ENCODE measurements around the gene INSR.

The INSR gene

GRCh38 chr19:7236153-7236552, 58.1 kb downstream of the INSR start:
- no peaks in the 10 kb centered on the region for H3K27me3 ChIP-seq (ENCODE audit: low read depth, low read length)
- 0 out of 2 replicates have a peak, but pooled peaks cover 2% of the 10 kb centered on the region for H3K9me3 ChIP-seq (ENCODE audit: insufficient read depth, low read length)
- no peak overlapping the region for H2AFZ ChIP-seq (ENCODE audit: low read depth, low read length)
- H3K79me2 ChIP-seq (ENCODE audit: low read length): no peaks in the 10 kb centered on the region
- no peak overlapping the region for H3K27ac ChIP-seq (ENCODE audit: low read length)
- no peak overlapping the region for H3K4me2 ChIP-seq (ENCODE audit: low read length)
- TF ChIP-seq CTCF (IDR thresholded peaks at IDR 0.05; ENCODE audit: low read depth, low read length) (no peak), EZH2phosphoT487 (IDR thresholded peaks at IDR 0.05; ENCODE audit: low read depth) (no peak)
- H4K20me1 ChIP-seq (ENCODE audit: insufficient read depth, low read length): no peaks in the 10 kb centered on the region
- no peak overlapping the region for H3K9ac ChIP-seq (ENCODE audit: low read length)
- H3K36me3 ChIP-seq (replicated peaks; ENCODE audit: low read depth, low read length): no peaks in the 10 kb centered on the region
- no peaks in the 10 kb centered on the region for H3K4me1 ChIP-seq (ENCODE audit: low read length)
- H3K4me3 ChIP-seq (ENCODE audit: low read length): no peak overlapping the region

DNA sequence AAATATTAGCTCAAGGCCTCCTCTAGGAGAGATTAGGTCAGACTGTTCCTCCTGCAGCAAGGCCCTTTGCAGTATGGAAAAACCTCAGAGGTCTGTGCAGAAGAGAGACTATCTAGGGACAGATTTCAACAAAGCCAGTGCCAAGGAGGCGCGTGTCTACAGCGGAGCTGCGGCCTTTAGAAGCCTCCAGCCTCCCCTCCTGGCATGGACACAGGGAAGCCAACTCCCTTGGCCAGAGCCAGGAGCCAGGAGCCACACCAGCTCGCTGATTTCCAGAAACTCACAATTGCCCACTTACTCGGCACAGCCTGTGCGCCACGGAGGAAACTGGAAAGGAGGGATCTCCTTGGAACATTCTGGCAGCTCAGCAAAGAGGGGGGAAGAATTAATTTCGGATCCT, 63.4 kb downstream of the INSR start:
- TF ChIP-seq EZH2phosphoT487 (IDR thresholded peaks at IDR 0.05; ENCODE audit: low read depth) (no peak), CTCF (IDR thresholded peaks at IDR 0.05; ENCODE audit: low read depth, low read length) (no peak)
- Histone ChIP-seq H2AFZ (ENCODE audit: low read depth, low read length) (no peak overlapping the region), H3K27ac (ENCODE audit: low read length) (no peak overlapping the region), H3K4me3 (ENCODE audit: low read length) (no peak overlapping the region), H3K9ac (ENCODE audit: low read length) (no peak overlapping the region), H3K27me3 (ENCODE audit: low read depth, low read length) (no peaks in the 10 kb centered on the region), H3K36me3 (replicated peaks; ENCODE audit: low read depth, low read length) (no peaks in the 10 kb centered on the region), H4K20me1 (ENCODE audit: insufficient read depth, low read length) (no peaks in the 10 kb centered on the region), H3K79me2 (ENCODE audit: low read length) (no peaks in the 10 kb centered on the region), H3K9me3 (ENCODE audit: insufficient read depth, low read length) (no peaks in the 10 kb centered on the region), H3K4me2 (ENCODE audit: low read length) (no peak overlapping the region), H3K4me1 (ENCODE audit: low read length) (no peaks in the 10 kb centered on the region)

GRCh38 chr19:7229735-7230134, 64.5 kb downstream of the INSR start:
- Histone ChIP-seq H3K9ac (ENCODE audit: low read length) (no peak overlapping the region), H3K27ac (ENCODE audit: low read length) (no peak overlapping the region), H3K4me3 (ENCODE audit: low read length) (no peak overlapping the region), H3K36me3 (replicated peaks; ENCODE audit: low read depth, low read length) (no peaks in the 10 kb centered on the region), H3K4me1 (ENCODE audit: low read length) (no peaks in the 10 kb centered on the region), H3K4me2 (ENCODE audit: low read length) (no peak overlapping the region), H2AFZ (ENCODE audit: low read depth, low read length) (no peak overlapping the region), H3K9me3 (ENCODE audit: insufficient read depth, low read length) (no peaks in the 10 kb centered on the region), H3K79me2 (ENCODE audit: low read length) (no peaks in the 10 kb centered on the region), H3K27me3 (ENCODE audit: low read depth, low read length) (no peaks in the 10 kb centered on the region), H4K20me1 (ENCODE audit: insufficient read depth, low read length) (no peaks in the 10 kb centered on the region)
- TF ChIP-seq EZH2phosphoT487 (IDR thresholded peaks at IDR 0.05; ENCODE audit: low read depth) (no peak), CTCF (IDR thresholded peaks at IDR 0.05; ENCODE audit: low read depth, low read length) (no peak)

GRCh38 chr19:7228935-7229541, 65.2 kb downstream of the INSR start:
- no peak overlapping the region for H2AFZ ChIP-seq (ENCODE audit: low read depth, low read length)
- H3K36me3 ChIP-seq (replicated peaks; ENCODE audit: low read depth, low read length): no peaks in the 10 kb centered on the region
- H4K20me1 ChIP-seq (ENCODE audit: insufficient read depth, low read length): no peaks in the 10 kb centered on the region
- H3K4me1 ChIP-seq (ENCODE audit: low read length): no peaks in the 10 kb centered on the region
- H3K4me3 ChIP-seq (ENCODE audit: low read length): no peak overlapping the region
- no peak overlapping the region for H3K27ac ChIP-seq (ENCODE audit: low read length)
- H3K79me2 ChIP-seq (ENCODE audit: low read length): no peaks in the 10 kb centered on the region
- no peaks in the 10 kb centered on the region for H3K27me3 ChIP-seq (ENCODE audit: low read depth, low read length)
- no peak overlapping the region for H3K4me2 ChIP-seq (ENCODE audit: low read length)
- no peak for TF ChIP-seq CTCF (IDR thresholded peaks at IDR 0.05; ENCODE audit: low read depth, low read length)
- TF ChIP-seq EZH2phosphoT487 (IDR thresholded peaks at IDR 0.05; ENCODE audit: low read depth): no peak
- H3K9me3 ChIP-seq (ENCODE audit: insufficient read depth, low read length): no peaks in the 10 kb centered on the region
- H3K9ac ChIP-seq (ENCODE audit: low read length): no peak overlapping the region
